T-helper 17 cell (primary cell): ENCODE results near the gene FAM3C. TPM values are rescaled to one million over a fixed set of nuclear protein-coding genes. Genes with fewer than 3 reads are reported as not detected.
"Not testable (repeated sequence)": the region's sequence is repeated elsewhere in the genome, so short reads cannot be mapped to it uniquely, and the experiment has no call there.

ENCODE experiments used
- ATAC-seq: fragments of 150-1000 bp; cut with Tn5 transposase; 2 replicates; pipeline ENCODE4 v1.10.0; 2021; ENCODE audit warnings: mild to moderate bottlenecking, moderate library complexity
- DNase-seq, 3 donors: peaks; one replicate each; pipeline versions ENCODE4 v3.0.0 to v3.0.0-alpha.2; 2020 to 2021
- H3K9me3 ChIP-seq: one replicate; pipeline ENCODE4 v1.7.0; 2013; ENCODE audit warnings: low read length, mild to moderate bottlenecking; ENCODE audit not compliant: control insufficient read depth, poor library complexity, severe bottlenecking
- H3K27ac Mint-ChIP-seq: one replicate; pipeline ENCODE4 v1.8.0; 2022; ENCODE audit warnings: mild to moderate bottlenecking, moderate library complexity, mixed read lengths
- H3K27me3 Mint-ChIP-seq: one replicate; pipeline ENCODE4 v1.8.0; 2022; ENCODE audit warnings: mixed read lengths
- H3K36me3 Mint-ChIP-seq: one replicate; pipeline ENCODE4 v1.8.0; 2022; ENCODE audit warnings: low read depth, mixed read lengths
- H3K4me1 Mint-ChIP-seq: one replicate; pipeline ENCODE4 v1.8.0; 2022; ENCODE audit warnings: mild to moderate bottlenecking, mixed read lengths
- H3K4me3 Mint-ChIP-seq: one replicate; pipeline ENCODE4 v1.8.0; 2022; ENCODE audit warnings: mild to moderate bottlenecking, moderate library complexity, mixed read lengths
- total RNA-seq, 4 donors: library from RNA in 2 of 4; stranded (reverse) in 2 of 4; gene quantifications; one replicate each; pipeline ENCODE4 v1.2.3 and lab custom pipeline; 2022 to 2026

Gene FAM3C
- total RNA-seq, 2 donors from 2014 or later, result 10.6 to 16.6 TPM

DNA sequence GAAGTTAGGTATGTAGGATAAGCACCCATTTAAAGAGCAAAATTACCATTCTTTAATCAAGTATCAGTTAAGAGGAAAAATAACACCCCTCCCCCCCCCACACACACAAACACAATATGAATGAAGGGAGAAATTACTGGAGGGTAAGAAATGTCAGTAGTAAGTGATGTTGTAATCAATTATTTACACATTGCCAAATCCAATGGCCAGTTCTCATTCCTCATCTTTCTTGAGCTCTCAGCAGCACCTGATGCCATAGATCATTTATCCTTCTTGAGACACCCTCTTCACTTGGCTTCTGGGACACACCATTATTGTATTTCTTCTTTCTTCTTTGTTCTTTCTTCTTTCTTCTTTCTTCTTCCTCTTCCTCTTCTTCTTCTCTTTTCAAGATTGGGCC is 33.7 kb upstream of the FAM3C start:
- DNase-seq, result no peak
- H3K9me3 ChIP-seq, result no peaks in the 10 kb centered on the region
- H3K27me3 Mint-ChIP-seq, result peaks cover under 1% of the 10 kb centered on the region
- ATAC-seq, result no peak
- peaks cover 3% of the 10 kb centered on the region for H3K36me3 Mint-ChIP-seq
- no peak overlapping the region for H3K27ac Mint-ChIP-seq
- peaks cover 2% of the 10 kb centered on the region for H3K4me1 Mint-ChIP-seq
- no peak overlapping the region for H3K4me3 Mint-ChIP-seq

DNA sequence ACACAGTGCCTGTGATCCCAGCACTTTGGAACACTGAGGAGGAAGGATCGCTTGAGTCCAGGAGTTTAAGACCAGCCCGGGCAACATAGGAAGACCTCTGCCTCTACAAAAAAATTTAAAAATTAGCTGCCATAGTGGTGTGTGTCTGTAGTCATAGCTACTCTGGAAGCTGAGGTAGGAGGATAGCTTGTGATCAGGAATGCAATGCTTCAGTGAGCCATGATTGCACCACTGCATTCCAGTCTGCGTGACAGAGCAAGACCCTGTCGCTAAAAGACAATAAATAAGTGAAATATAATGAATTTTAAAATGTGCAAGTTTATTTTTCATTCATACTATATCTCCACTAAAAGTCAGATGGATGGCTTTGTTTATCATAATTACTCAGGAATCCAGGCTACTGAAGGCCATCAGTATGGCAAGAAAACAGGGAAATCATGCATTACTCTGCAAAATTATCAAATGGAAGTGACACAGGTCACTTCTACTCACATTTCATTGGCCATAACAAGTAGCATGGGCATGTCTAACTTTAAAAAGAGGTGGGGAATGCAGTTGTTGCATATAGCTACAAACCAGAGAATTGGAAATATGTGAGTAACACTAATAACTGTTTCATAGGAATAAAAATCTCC is 32.9 kb upstream of the FAM3C start:
- DNase-seq (no peak), ATAC-seq (no peak)
- H3K27me3 Mint-ChIP-seq, result peaks cover 9% of the 10 kb centered on the region

DNA sequence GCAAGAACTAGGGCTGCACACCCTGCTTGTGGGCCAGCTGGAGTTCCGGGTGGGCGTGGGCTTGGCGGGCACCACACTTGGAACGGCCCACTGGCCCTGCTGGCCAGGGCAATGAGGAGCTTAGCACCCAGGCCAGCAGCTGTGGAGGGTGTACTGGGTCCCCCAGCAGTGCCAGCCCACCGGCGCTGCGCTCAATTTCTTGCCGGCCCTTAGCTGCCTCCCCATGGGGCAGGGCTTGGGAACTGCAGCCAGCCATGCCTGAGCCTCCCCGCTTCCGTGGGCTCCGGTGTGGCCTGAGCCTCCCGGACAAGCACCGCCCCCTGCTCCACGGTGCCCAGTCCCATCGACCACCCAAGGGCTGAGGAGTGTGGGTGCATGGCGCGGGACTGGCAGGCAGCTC is 25.6 kb upstream of the FAM3C start:
- H3K27me3 Mint-ChIP-seq, result peaks cover 18% of the 10 kb centered on the region
- H3K4me3 Mint-ChIP-seq, H3K27ac Mint-ChIP-seq, ATAC-seq, H3K4me1 Mint-ChIP-seq, DNase-seq, H3K9me3 ChIP-seq, H3K36me3 Mint-ChIP-seq: not testable (repeated sequence)

More for the DNA sequence above, 32.9 kb upstream of the FAM3C start:
- Mint-ChIP-seq H3K4me3 (no peak overlapping the region), H3K27ac (no peak overlapping the region), H3K36me3 (peaks cover 3% of the 10 kb centered on the region), H3K4me1 (peaks cover 2% of the 10 kb centered on the region)
- H3K9me3 ChIP-seq, result no peaks in the 10 kb centered on the region

DNA sequence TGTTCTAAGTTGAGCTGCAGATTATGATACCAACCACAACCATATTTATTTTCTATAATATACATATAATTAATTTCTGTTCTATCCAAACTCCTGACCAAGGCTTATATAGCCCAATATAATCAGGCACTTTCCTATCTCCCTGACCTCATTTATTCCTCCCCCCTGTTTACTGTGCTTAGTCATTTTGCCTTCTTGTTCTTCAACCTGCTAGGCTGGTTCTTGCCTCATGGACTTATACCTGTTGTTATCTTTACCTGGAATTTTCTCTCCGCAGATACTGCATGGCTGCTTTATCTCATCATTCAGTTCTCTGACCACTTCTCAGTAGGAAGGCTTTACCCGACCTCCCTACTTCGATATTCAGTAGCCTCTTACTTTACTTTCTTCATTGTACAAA is 24.9 kb upstream of the FAM3C start:
- Mint-ChIP-seq H3K4me3 (no peak overlapping the region), H3K27me3 (peaks cover 18% of the 10 kb centered on the region), H3K4me1 (no peaks in the 10 kb centered on the region), H3K36me3 (peaks cover 3% of the 10 kb centered on the region), H3K27ac (no peak overlapping the region)
- DNase-seq (no peak), ATAC-seq (no peak)
- no peaks in the 10 kb centered on the region for H3K9me3 ChIP-seq

DNA sequence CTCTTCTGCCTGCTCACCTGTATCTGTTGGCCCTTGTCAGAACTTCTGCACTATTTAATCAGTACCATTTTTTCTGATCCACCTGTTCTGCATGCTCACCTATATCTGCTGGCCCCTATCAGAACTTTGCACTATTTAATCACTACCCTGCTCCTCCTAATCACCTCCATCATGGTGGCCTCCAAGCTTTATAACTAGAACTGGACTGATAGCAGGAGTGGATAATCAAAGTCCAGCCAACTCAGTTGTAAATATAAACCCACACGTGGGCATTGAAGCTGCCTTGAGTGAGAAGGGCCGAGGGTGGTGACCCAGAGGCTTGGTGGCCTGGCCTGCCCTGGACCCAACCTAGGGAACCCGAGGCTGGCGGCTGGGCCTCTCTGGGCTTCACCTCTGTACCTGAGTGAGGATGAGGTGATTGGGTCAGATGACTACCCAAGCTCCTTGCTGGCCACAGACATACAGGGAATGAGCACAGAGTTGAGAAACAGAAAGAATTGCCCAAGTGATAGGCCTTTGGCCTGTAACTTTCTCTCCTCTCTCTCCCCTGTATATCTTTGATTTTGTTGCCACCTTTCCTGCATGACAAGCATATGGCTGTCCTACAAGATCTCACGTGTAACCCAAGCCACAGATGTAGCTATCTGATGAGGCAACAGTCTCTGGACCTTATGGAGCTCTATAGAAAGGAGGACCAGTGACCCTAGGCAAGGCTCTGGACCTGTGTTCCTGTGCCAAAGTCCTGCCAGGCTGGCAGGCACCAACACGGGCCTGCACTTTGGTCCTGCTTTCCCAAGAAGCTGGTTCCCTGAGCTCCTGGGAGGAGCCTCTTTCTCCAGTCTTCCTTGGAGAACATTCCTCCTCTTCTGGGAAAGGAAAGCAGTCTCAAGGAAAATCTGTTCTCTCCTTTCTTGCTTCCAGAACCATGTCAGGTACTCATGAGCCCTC is 23.4 kb upstream of the FAM3C start:
- Mint-ChIP-seq H3K27ac (no peak overlapping the region), H3K36me3 (peaks cover 3% of the 10 kb centered on the region), H3K4me3 (no peak overlapping the region), H3K4me1 (no peaks in the 10 kb centered on the region), H3K27me3 (peaks cover 14% of the 10 kb centered on the region)
- no peak for DNase-seq
- H3K9me3 ChIP-seq, result no peaks in the 10 kb centered on the region
- no peak for ATAC-seq

DNA sequence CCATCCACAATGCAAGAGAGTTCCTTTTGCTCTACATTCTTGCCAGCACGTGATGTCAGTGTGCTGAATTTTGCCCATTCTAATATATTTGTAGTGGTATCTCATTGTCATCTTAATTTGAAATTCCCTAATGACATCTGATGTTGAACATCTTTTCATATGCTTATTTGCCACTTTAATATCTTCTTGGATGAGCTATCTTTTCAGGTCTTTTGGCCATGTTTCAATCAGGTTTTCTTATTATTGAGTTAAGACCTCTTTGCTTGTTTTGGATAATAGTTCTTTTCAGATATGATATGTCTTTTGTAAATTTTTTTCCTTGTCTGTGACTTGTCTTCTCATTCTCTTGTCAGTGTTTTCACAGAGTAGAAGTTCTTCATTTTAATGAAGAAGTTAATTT is 20.4 kb upstream of the FAM3C start:
- ATAC-seq (no peak), DNase-seq (no peak)
- Mint-ChIP-seq H3K36me3 (peaks cover 3% of the 10 kb centered on the region), H3K27ac (no peak overlapping the region), H3K4me3 (no peak overlapping the region), H3K4me1 (no peaks in the 10 kb centered on the region), H3K27me3 (peaks cover 15% of the 10 kb centered on the region)
- H3K9me3 ChIP-seq, result no peaks in the 10 kb centered on the region

DNA sequence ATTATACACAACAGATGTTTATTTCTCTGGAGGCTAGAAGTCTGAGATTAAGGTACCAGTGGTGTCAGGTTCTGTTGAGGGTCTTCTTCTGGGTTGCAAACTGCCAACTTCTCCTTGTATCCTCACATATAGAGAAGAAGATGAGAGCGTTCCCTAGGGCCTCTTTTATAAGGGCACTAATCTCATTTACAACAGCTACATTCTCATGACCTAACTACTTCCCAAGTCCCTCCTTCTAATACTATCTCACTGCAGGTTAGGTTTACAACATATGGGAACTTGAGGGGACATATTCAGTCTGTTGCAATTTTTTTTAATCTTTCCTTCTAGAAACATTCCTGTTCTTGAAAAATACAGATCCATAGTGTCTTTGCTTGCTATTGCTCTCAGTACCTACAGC is 18.3 kb upstream of the FAM3C start:
- Mint-ChIP-seq H3K4me3 (no peak overlapping the region), H3K36me3 (no peaks in the 10 kb centered on the region), H3K27ac (no peak overlapping the region), H3K4me1 (peaks cover 3% of the 10 kb centered on the region), H3K27me3 (peaks cover 18% of the 10 kb centered on the region)
- ATAC-seq (no peak), DNase-seq (no peak)
- no peaks in the 10 kb centered on the region for H3K9me3 ChIP-seq

DNA sequence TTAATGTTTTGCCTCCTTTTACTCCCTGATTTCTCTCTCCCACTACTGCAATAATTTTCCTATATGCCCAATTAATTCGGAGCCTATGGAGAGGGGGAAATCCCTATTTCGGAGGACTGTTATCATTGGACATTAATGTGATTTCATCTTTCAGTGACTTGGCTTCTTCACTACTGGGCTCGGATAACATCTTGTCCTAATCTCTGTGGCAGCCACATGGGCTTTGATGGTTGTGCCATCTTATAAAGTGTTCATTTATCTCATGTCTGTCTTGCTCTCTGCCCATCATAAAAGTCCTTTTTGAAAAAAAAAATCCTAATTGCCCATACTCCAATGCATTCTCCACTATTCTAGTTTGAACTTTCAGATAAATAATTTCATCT is 15.5 kb upstream of the FAM3C start:
- Mint-ChIP-seq H3K27me3 (peaks cover 32% of the 10 kb centered on the region), H3K4me1 (peaks cover 3% of the 10 kb centered on the region), H3K36me3 (peaks cover 2% of the 10 kb centered on the region), H3K4me3 (no peak overlapping the region), H3K27ac (no peak overlapping the region)
- DNase-seq, result no peak
- no peak for ATAC-seq
- H3K9me3 ChIP-seq, result no peaks in the 10 kb centered on the region

DNA sequence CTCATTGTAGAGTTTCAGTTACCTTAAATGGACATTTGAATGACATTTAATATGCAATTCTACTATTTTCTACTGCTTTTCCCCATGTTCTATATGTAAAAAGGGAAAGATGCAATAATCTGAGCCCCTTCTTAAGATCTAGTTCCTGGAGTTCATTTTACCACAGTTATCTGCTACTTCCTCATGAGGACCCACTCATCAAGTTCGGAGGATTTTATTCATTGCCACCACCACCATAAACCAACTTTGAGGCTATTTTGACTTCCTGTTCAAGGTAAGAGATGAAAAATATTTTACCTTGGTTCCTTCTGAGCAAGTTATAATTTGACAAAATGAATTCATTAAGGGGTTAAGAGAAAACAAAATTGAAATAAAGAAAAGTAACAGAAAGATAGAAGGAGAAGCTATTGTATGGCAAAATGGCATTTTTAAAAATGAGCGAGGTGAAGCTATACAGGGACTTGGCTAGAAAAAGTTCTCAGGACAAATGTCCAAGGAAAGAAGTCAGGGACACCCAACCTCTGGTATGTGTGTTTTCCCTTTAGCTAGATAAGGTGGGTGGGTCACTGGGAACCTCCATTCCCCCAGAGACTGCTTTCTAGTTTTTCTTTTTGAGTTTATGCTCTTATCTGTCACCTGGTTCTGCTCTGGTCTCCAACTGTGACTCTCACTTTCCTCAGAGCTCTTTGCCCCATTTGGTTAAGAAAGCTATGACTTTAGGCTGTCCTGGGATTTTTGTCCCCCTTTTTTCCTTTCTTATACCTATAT is 14.9 kb upstream of the FAM3C start:
- DNase-seq (no peak), ATAC-seq (no peak)
- Mint-ChIP-seq H3K36me3 (peaks cover 2% of the 10 kb centered on the region), H3K4me3 (no peak overlapping the region), H3K27me3 (peaks cover 37% of the 10 kb centered on the region), H3K27ac (no peak overlapping the region), H3K4me1 (peaks cover 3% of the 10 kb centered on the region)
- H3K9me3 ChIP-seq, result no peaks in the 10 kb centered on the region

DNA sequence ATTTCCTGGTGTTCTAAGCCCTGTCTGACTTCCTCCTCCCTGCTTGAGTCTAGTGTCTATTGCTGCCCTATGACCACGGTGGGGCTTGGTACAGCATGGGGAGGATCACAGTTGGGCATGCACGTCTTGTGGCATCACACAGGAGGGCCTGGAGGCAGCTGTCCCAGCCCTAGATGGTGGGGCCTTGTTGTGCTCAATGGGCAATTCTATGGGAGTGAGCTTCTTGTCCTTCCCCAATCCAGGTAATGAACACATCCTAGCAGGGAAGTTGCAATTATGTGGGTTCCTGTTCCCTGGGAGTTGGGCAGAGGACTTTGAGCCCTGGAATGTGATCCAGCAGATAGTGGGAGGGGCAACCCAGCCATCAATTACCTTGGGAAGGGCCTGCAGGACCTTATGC is 10.8 kb upstream of the FAM3C start:
- Mint-ChIP-seq H3K4me1 (peaks cover 3% of the 10 kb centered on the region), H3K27ac (no peak overlapping the region), H3K4me3 (no peak overlapping the region), H3K27me3 (peaks cover 44% of the 10 kb centered on the region), H3K36me3 (peaks cover 4% of the 10 kb centered on the region)
- no peaks in the 10 kb centered on the region for H3K9me3 ChIP-seq
- ATAC-seq, result no peak
- no peak for DNase-seq

DNA sequence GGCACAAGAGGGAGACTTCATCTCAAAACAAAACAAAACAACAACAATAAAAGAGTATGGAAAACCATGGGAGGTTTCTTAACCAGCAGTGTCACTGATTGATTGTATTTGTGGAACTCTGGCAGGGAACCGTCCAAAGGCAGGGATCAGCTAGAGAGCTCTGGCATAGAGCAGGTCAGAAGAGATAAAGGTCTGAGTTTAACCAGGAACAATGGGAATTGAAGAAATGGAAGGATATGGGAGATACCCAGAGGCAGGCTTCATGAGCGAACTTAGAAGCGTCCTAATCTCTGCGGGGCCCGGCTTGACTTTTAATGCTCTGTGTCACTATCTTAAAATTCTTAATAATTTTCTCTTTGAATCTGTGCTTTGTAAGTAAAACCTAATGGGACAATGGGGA is 10.4 kb upstream of the FAM3C start:
- H3K4me1 Mint-ChIP-seq, result peaks cover 3% of the 10 kb centered on the region
- H3K27me3 Mint-ChIP-seq, result peaks cover 39% of the 10 kb centered on the region
- DNase-seq, result no peak
- H3K9me3 ChIP-seq, result no peaks in the 10 kb centered on the region
- no peak for ATAC-seq
- H3K4me3 Mint-ChIP-seq, result no peak overlapping the region
- no peak overlapping the region for H3K27ac Mint-ChIP-seq
- peaks cover 4% of the 10 kb centered on the region for H3K36me3 Mint-ChIP-seq

DNA sequence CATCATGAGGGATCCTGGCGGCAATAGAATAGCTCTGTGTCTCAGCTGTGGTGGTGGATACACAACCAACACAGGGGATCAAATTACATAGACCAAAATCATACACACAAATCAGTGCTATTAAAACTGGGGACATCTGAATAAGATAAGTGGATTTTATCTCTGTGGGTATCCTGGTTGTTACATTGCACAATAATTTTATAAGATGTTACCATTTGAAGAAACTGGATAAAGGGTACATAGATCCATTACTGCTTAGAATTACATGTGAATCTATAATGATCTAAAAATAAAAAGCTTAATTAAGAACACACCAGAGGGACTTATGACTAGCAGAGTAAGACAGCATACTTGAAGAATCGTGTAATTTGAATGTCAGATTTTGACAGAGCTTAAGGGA is 8.2 kb upstream of the FAM3C start:
- Mint-ChIP-seq H3K27ac (no peak overlapping the region), H3K36me3 (peaks cover 4% of the 10 kb centered on the region), H3K4me1 (no peaks in the 10 kb centered on the region), H3K4me3 (no peak overlapping the region), H3K27me3 (peaks cover 30% of the 10 kb centered on the region)
- no peaks in the 10 kb centered on the region for H3K9me3 ChIP-seq
- ATAC-seq (no peak), DNase-seq (no peak)

DNA sequence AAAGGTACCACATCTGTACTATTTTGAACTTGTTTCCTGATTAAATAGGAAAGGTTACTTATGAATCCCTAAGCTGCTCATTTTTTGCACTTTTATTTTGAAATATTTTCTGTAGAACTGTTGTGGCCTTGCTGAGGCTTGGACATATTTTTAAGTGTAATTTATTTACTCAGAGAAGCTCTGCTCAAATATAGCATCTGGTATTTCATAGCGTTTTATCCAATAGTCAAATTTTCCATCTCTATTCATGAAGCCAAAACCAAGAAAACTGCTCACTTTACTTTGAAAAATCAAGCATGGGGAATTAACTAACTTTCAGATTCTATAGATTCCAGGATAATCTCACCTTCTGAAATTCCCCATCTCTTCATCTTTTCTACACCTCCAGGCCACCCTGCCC is 6.6 kb upstream of the FAM3C start:
- DNase-seq, result no peak
- peaks cover 24% of the 10 kb centered on the region for H3K27me3 Mint-ChIP-seq

More for the DNA sequence above, 6.6 kb upstream of the FAM3C start:
- H3K36me3 Mint-ChIP-seq, result peaks cover 4% of the 10 kb centered on the region
- no peak overlapping the region for H3K27ac Mint-ChIP-seq
- no peak for ATAC-seq
- H3K4me1 Mint-ChIP-seq, result no peaks in the 10 kb centered on the region
- H3K9me3 ChIP-seq, result no peaks in the 10 kb centered on the region
- no peak overlapping the region for H3K4me3 Mint-ChIP-seq
